Measurements from ENCODE around the gene MCRIP2.

The MCRIP2 gene

DNA sequence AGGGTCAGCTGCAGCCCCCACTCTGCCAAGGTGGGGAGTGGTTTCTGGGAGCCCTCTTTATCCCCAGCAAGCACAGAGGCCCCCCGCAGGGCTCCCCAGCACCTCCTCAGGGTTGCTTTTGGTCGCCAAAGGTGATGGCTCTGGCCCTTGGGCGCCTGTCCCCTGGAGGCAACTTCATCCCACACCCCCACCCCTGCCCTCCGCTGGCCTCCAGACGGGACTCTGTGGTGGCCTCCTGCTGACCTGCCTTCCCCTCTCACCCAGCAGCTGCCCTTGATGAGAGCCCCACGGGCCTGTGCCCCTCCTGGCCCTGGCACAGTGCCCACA is 18.5 kb downstream of the MCRIP2 start:
- no peak overlapping the region for H3K4me3 ChIP-seq (ENCODE audit: low read length)
- no peaks in the 10 kb centered on the region for H3K4me1 ChIP-seq (ENCODE audit: insufficient read depth, low read length)
- no peaks in the 10 kb centered on the region for H3K27me3 ChIP-seq (ENCODE audit: insufficient read depth, low read length)
- H3K9ac ChIP-seq (ENCODE audit: low read depth, low read length) = no peak overlapping the region
- no peaks in the 10 kb centered on the region for H3K9me3 ChIP-seq (ENCODE audit: insufficient read depth, low read depth, low read length)
- peaks cover 5% of the 10 kb centered on the region; the same call in 1 of the 2 replicates for H3K36me3 ChIP-seq (ENCODE audit: insufficient read depth, low read depth, low read length)
- no peak overlapping the region for H3K27ac ChIP-seq (ENCODE audit: low read length)

DNA sequence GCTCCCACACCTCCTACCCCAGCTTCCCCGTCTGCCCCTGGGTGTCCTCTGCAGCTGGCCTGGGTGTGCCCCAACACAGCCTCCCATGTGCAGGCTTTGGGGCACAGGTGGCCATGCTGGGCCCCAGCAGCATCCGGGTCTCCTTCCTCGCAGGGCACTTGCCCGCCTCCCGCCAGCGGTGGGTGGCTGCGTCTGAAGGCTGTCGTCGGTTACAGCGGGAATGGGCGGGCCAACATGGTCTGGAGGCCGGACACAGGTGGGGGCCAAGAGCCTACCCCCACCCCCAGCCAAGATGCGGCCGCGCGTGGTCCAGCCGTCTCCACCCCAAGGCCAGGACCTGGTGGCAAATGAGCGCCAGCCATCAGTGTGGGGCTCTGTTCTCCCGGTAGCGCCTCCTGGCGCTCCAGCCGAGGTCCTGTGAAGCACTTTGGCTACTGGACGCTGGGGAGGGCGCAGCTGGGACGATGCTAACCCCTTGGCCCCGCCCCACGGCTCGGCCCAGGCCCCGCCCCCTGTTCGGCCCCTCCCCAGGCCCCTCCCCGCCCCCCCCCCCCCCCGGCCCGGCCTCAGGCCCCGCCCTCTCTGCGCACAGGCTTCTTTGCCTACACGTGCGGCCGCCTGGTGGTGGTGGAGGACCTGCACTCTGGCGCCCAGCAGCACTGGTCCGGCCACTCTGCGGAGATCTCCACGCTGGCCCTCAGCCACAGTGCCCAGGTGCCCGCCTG is 19.0 kb downstream of the MCRIP2 start:
- Histone ChIP-seq H3K27me3 (ENCODE audit: insufficient read depth, low read length) (no peaks in the 10 kb centered on the region), H3K9me3 (ENCODE audit: insufficient read depth, low read depth, low read length) (no peaks in the 10 kb centered on the region), H3K4me1 (ENCODE audit: insufficient read depth, low read length) (no peaks in the 10 kb centered on the region), H3K9ac (ENCODE audit: low read depth, low read length) (no peak overlapping the region), H3K27ac (ENCODE audit: low read length) (no peak overlapping the region), H3K36me3 (ENCODE audit: insufficient read depth, low read depth, low read length) (peaks cover 5% of the 10 kb centered on the region; the same call in 1 of the 2 replicates), H3K4me3 (ENCODE audit: low read length) (no peak overlapping the region)

DNA sequence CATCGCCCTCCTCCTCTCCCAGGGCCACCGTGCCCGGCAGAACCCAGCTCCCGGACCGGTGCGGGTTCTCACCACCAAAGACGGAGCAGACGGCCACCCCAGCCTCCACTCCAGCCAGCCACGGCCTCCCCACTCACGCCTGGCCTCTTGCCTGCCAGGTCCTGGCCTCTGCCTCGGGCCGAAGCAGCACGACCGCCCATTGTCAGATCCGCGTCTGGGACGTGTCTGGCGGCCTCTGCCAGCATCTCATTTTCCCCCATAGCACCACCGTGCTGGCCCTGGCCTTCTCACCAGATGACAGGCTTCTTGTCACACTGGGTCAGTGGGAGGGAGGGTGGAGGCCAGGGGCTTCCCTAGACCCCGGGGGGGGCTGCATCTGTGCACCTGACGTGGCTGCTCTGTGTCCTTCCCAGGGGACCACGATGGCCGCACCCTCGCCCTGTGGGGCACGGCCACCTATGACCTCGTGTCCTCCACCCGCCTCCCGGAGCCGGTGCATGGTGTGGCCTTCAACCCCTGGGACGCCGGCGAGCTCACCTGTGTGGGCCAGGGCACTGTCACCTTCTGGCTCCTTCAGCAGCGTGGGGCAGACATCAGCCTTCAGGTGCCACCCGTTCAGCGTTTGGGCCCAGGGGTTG is 19.7 kb downstream of the MCRIP2 start:
- Histone ChIP-seq H3K36me3 (ENCODE audit: insufficient read depth, low read depth, low read length) (peaks cover 5% of the 10 kb centered on the region; the same call in 1 of the 2 replicates), H3K4me1 (ENCODE audit: insufficient read depth, low read length) (no peaks in the 10 kb centered on the region), H3K27ac (ENCODE audit: low read length) (no peak overlapping the region), H3K9ac (ENCODE audit: low read depth, low read length) (no peak overlapping the region), H3K4me3 (ENCODE audit: low read length) (no peak overlapping the region), H3K27me3 (ENCODE audit: insufficient read depth, low read length) (no peaks in the 10 kb centered on the region), H3K9me3 (ENCODE audit: insufficient read depth, low read depth, low read length) (no peaks in the 10 kb centered on the region)

DNA sequence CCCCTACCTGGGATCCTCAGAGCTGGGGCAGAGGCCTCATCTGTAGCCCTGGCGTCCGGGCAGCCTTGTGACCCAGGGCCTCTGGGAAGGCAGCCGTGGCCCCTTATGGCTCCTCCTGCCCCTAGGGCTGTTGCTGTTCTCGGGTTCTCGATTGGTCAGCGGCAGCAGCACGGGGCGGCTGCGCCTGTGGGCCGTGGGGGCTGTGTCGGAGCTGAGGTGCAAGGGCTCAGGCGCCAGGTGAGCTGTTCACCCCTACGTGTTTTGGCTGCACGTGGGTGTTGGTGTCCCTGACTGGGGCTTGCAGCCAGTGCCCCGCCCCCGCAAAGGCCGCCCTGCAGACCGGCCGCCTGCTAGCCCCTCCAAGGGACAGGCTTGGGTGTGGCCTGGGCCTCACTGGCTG is 20.5 kb downstream of the MCRIP2 start:
- Histone ChIP-seq H3K27ac (ENCODE audit: low read length) (no peak overlapping the region), H3K36me3 (ENCODE audit: insufficient read depth, low read depth, low read length) (peaks cover 5% of the 10 kb centered on the region; the same call in 1 of the 2 replicates), H3K9ac (ENCODE audit: low read depth, low read length) (no peak overlapping the region)

GRCh38 chr16:662597-662996 is 21.0 kb downstream of the MCRIP2 start:
- Histone ChIP-seq H3K9ac (ENCODE audit: low read depth, low read length) (no peak overlapping the region), H3K4me1 (ENCODE audit: insufficient read depth, low read length) (peaks cover 2% of the 10 kb centered on the region; the same call in 1 of the 2 replicates), H3K4me3 (ENCODE audit: low read length) (no peak overlapping the region), H3K27ac (ENCODE audit: low read length) (no peak overlapping the region), H3K27me3 (ENCODE audit: insufficient read depth, low read length) (no peaks in the 10 kb centered on the region), H3K9me3 (ENCODE audit: insufficient read depth, low read depth, low read length) (no peaks in the 10 kb centered on the region), H3K36me3 (ENCODE audit: insufficient read depth, low read depth, low read length) (peaks cover 5% of the 10 kb centered on the region; the same call in 1 of the 2 replicates)

More for the DNA sequence above, 20.5 kb downstream of the MCRIP2 start:
- H3K9me3 ChIP-seq (ENCODE audit: insufficient read depth, low read depth, low read length) = no peaks in the 10 kb centered on the region
- no peak overlapping the region for H3K4me3 ChIP-seq (ENCODE audit: low read length)
- no peaks in the 10 kb centered on the region for H3K4me1 ChIP-seq (ENCODE audit: insufficient read depth, low read length)
- H3K27me3 ChIP-seq (ENCODE audit: insufficient read depth, low read length) = no peaks in the 10 kb centered on the region

DNA sequence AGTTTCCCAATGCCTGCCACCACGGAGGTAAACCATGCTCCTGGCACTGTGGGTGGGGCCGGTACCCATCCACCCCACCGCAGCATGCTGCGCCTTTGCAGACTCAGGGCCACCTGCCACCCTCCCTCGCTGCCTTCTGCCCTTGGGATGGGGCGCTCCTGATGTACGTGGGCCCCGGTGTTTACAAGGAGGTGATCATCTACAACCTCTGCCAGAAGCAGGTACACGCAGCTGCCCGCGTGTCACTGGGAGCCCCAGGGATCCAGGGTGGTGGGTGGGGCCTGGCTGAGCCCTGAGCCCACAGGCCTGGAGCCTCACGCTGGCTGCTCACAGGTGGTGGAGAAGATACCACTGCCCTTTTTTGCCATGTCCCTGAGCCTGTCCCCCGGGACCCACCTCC is 24.9 kb downstream of the MCRIP2 start:
- H3K4me1 ChIP-seq (ENCODE audit: insufficient read depth, low read length) = peaks cover 3% of the 10 kb centered on the region; the same call in 1 of the 2 replicates
- H3K4me3 ChIP-seq (ENCODE audit: low read length) = no peak overlapping the region
- H3K27ac ChIP-seq (ENCODE audit: low read length) = no peak overlapping the region
- no peak overlapping the region for H3K9ac ChIP-seq (ENCODE audit: low read depth, low read length)
- no peaks in the 10 kb centered on the region for H3K9me3 ChIP-seq (ENCODE audit: insufficient read depth, low read depth, low read length)
- H3K27me3 ChIP-seq (ENCODE audit: insufficient read depth, low read length) = no peaks in the 10 kb centered on the region
- H3K36me3 ChIP-seq (ENCODE audit: insufficient read depth, low read depth, low read length) = peaks cover 26% of the 10 kb centered on the region

DNA sequence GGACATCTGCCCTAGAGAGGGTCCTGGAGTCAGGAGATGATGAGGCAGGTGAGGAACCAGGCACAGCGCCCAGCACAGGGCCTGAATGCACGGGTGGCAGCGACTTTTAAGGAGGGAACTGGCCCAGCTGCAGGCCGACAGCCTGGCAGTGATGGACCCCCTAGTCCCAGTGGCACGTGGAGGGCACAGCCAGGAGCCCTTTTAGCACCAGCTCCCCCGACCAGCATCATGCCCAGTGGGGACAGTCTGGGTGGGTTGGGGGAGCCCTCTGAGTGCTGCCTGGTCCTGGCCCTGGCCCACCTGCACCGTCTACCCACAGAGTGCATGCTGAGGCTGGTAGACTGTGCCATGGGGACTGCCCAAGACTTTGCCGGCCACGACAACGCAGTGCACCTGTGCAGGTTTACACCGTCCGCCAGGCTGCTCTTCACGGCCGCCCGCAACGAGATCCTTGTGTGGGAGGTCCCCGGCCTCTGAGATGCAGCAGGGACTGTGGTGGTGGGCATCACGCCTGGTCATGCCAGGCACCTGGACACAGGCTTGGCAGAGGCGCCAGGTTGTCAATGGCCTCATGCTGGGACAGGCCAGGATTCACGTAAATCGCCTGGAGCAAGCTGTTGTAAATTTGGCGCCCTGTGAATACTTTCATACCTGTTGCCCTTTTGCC is 25.6 kb downstream of the MCRIP2 start:
- Histone ChIP-seq H3K9me3 (ENCODE audit: insufficient read depth, low read depth, low read length) (no peaks in the 10 kb centered on the region), H3K27ac (ENCODE audit: low read length) (no peak overlapping the region), H3K4me1 (ENCODE audit: insufficient read depth, low read length) (peaks cover 3% of the 10 kb centered on the region; the same call in 1 of the 2 replicates), H3K27me3 (ENCODE audit: insufficient read depth, low read length) (no peaks in the 10 kb centered on the region), H3K36me3 (ENCODE audit: insufficient read depth, low read depth, low read length) (peaks cover 31% of the 10 kb centered on the region), H3K9ac (ENCODE audit: low read depth, low read length) (no peak overlapping the region; the same call in 1 of the 2 replicates), H3K4me3 (ENCODE audit: low read length) (no peak overlapping the region)

DNA sequence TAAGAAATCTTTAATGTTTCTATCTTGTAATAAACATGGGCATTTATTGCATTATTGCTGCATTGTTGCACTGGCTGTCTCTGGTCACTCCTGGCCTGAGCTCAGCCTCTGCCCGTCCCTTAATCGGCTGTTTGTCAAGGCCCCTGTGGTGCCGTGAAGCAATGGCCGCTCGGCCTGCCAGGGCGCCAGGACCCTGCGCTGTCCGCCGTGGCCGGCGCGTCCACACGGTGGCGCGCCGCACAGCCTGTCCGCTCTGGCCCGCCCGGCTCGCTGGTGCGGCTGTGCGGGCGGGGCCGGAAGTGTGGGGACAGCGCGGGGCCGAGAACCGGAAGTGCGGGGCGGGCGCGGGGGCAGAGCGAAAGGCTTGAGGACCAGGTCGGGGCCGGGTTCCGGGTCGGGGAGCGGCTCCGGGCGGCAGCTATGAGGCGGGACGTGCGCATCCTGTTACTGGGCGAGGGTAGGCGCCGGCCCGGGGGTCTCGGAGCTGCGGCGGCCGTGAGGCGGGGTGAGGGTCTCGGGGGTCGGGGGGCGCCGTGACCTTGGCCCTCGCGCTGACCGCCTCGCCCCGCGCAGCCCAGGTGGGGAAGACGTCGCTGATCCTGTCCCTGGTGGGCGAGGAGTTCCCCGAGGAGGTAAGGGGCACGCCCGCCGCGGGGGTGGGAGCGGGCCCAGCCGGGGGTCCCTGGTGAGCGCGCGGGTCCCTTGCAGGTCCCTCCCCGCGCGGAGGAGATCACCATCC is 26.3 kb downstream of the MCRIP2 start, which contains the start of gene RHOT2:
Gene RHOT2, plus strand, starts transcription at position 353 of the 739 bp plus-strand sequence. Its CDS starts 68 bp downstream, at position 421.
- H3K4me1 ChIP-seq (ENCODE audit: insufficient read depth, low read length) = peaks cover 3% of the 10 kb centered on the region; the same call in 1 of the 2 replicates
- no peaks in the 10 kb centered on the region for H3K27me3 ChIP-seq (ENCODE audit: insufficient read depth, low read length)
- peaks cover 38% of the 10 kb centered on the region for H3K36me3 ChIP-seq (ENCODE audit: insufficient read depth, low read depth, low read length)
- H3K4me3 ChIP-seq (ENCODE audit: low read length) = peak within 1 kb of the TSS; percentile 87
- no peak within 1 kb of the TSS for H3K27ac ChIP-seq (ENCODE audit: low read length)
- H3K9ac ChIP-seq (ENCODE audit: low read depth, low read length) = peak within 1 kb of the TSS; percentile 89
- H3K9me3 ChIP-seq (ENCODE audit: insufficient read depth, low read depth, low read length) = no peaks in the 10 kb centered on the region

DNA sequence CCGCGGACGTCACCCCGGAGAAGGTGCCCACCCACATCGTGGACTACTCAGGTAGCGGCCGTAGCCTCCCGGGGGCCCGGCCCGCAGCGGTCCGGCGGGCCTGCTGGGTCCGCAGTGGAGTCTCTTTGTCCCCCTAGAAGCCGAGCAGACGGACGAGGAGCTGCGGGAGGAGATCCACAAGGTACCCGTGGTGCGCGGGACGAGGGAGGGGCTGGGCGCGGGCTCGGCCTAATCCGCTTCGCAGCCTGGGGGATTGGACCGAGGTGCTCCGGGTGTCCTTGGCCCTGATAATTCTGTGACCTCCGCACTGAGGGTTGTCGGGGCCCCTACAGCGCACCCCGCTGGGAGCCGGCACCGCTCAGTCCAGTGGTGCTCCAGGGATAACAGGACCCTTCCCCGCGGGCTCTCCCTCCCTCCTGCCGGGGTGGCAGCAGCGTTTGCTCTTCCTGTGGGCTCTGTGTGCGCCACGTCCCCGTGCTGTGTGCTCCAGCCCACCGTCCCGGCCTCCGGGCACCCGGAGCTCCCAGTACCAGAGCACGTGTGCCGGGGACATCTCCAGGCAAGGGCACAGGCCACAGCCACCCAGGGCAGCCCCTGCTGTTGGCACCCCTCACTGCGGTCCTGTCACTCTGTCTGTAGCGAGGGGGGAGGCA is 27.0 kb downstream of the MCRIP2 start:
- H3K36me3 ChIP-seq (ENCODE audit: insufficient read depth, low read depth, low read length) = peaks cover 45% of the 10 kb centered on the region
- no peaks in the 10 kb centered on the region for H3K9me3 ChIP-seq (ENCODE audit: insufficient read depth, low read depth, low read length)
- H3K9ac ChIP-seq (ENCODE audit: low read depth, low read length) = peak overlapping the region; percentile 89; the same call in 1 of the 2 replicates
- H3K27me3 ChIP-seq (ENCODE audit: insufficient read depth, low read length) = no peaks in the 10 kb centered on the region
- peaks cover 3% of the 10 kb centered on the region; the same call in 1 of the 2 replicates for H3K4me1 ChIP-seq (ENCODE audit: insufficient read depth, low read length)
- H3K4me3 ChIP-seq (ENCODE audit: low read length) = peak overlapping the region; percentile 87
- no peak overlapping the region for H3K27ac ChIP-seq (ENCODE audit: low read length)

DNA sequence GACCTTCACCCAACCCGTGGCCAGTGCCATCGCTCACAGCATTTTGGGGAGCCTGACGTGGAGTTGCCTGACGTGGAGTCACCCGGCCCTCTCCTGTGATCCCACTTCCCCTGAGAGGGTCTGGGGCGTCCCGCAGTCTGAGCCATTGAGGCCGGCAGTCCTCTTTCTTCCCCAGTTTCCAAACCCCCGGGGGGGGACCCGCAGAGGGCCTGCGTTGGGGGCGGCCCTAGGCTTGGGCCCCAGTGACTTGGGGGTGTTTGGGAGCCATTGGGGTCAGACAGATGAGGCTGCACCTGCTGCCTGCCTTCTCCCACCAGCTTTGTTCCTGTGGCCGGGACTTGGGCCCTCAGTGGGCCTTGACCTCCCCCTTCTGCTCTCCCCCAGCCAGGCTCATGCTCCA is 28.0 kb downstream of the MCRIP2 start:
- H3K36me3 ChIP-seq (ENCODE audit: insufficient read depth, low read depth, low read length) = peaks cover 49% of the 10 kb centered on the region
- H3K4me1 ChIP-seq (ENCODE audit: insufficient read depth, low read length) = peaks cover 3% of the 10 kb centered on the region; the same call in 1 of the 2 replicates
- H3K9me3 ChIP-seq (ENCODE audit: insufficient read depth, low read depth, low read length) = no peaks in the 10 kb centered on the region
- no peaks in the 10 kb centered on the region for H3K27me3 ChIP-seq (ENCODE audit: insufficient read depth, low read length)
- H3K27ac ChIP-seq (ENCODE audit: low read length) = no peak overlapping the region
- H3K9ac ChIP-seq (ENCODE audit: low read depth, low read length) = no peak overlapping the region
- H3K4me3 ChIP-seq (ENCODE audit: low read length) = no peak overlapping the region
